Prostate gland (tissue), 2 donors: Measurements from ENCODE around the gene NREP.

Experiments
- CTCF ChIP-seq, 4 experiments: fragments of 200-600 bp in 2 of 4; fragments of 450-650 bp in 2 of 4; sonication (generic) in 2 of 4; IDR thresholded peaks; 1 replicate in 3 of 4; 2 replicates in 1 of 4; pipeline ENCODE4 v1.5.1; 2016 to 2019; ENCODE audit warnings: antibody characterized with exemption in 4 of 4, mild to moderate bottlenecking in 2 of 4, moderate library complexity in 2 of 4
- POLR2A ChIP-seq: fragments of 450-650 bp; IDR thresholded peaks from one replicate; pipeline ENCODE4 v1.6.1; 2016; ENCODE audit warnings: antibody characterized with exemption, mild to moderate bottlenecking
- POLR2AphosphoS5 ChIP-seq: sonication (generic); formaldehyde crosslinking; IDR thresholded peaks from one replicate; pipeline ENCODE4 v1.6.1; 2017; ENCODE audit warnings: antibody characterized with exemption

- TF ChIP-seq CTCF (IDR thresholded peaks at IDR 0.05) (no peak), POLR2A (no peak), POLR2AphosphoS5 (no peak)
Observed at GRCh38 chr5:111784491-111785181, 27.6 kb upstream of the NREP start.
